GM18520 (cell line): Measurements from ENCODE around the gene PRICKLE2.

Experiments used
- ATAC-seq: cut with Tn5 transposase; IDR thresholded peaks from one replicate; pipeline ENCODE4 v1.9.1; 2021; ENCODE audit not compliant: unreplicated experiment

PRICKLE2 gene

DNA sequence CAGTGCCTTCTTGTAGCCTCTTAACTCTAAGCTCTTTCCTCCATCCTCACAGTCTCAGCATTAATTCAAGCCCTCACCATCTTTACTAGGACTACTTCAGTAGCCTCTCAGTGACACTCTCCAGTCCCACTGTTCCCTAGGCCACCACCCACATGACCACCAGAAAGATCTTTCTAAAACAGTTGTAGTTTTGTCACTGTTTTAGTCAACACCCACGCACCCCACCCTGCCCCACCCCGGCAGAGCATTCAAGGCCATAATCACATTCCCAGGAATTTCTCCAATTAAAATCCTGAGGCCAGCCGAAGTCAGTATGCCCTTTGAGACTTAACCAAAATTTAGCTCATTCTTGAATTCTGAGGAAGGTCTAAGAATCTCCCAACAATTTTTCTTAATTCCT, 170.8 kb downstream of the PRICKLE2 start:
- no peak for ATAC-seq

DNA sequence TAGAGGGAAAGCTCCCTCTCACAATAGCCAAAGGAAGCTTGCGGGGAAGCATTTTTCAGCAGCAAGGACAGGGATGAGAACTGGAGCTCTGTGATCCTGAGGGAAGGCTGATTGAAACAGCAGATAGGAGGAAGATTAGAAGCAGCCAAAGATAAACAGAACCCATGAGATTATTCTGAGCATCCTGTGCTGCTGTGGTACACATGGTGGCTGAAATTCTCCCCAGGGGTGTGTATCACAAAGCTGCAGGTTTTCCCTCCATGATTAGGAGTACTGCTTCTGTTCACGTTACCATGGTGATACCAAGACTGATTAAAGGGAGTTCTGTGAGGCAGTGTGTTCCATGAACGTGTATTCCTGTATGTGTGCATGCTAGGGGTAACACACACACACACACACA, 171.7 kb downstream of the PRICKLE2 start:
- ATAC-seq, result no peak

DNA sequence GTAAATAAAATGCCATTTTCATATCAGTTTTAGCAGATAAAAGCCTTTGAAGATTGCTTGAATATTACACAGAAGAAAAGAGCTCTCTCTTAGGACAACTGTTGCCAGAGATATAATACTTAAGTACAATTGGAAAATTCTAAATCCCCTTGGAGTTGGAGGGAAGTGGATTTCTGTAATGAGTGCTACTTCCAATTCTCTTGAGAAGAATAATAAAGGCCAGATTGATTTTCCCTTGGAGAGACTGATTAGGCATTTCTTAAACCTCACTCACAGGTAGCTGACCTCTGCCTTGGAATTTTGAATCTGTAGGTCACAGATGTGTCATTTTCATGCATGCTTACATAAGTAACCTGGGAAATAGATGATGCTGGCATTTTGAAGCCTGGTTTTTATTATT, 172.1 kb downstream of the PRICKLE2 start:
- ATAC-seq, result no peak

DNA sequence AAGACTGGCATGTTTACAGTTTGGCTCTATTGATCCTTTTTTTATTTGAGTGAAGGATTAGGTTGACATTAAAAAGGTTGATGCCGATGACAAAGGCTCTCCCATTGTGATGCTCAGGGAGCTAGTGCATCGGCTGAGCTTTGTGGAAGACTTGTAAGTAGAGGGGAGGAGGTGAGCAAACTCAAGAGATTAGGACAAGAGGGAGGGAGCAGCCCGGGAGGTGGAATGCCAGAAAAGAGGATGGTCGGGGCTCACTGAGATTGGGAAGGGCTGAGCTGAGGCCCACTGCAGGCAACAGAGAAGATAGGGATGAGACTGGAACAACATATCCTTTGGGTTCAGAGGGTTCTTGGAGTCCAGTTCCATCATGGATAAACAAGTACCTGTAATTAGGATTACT, 175.4 kb downstream of the PRICKLE2 start:
- ATAC-seq, result no peak

DNA sequence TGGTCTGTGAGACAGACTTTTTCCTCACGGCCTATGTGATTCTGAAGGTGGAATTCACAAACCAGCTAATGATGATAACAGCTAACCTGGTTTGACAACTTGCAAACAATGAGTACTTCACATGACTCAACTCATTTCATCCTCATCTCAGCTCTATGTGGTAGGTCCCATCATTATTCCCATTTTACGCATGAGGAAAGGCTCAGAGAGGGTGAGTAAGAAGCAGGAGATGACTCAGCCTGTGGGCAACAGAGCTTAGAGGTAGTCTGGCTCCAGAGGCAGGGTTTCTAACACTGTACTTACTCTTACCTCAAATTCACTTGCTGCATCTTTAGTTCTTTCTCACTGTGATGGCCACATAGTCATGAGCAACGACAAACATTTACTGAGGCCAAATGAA, 176.1 kb downstream of the PRICKLE2 start:
- no peak for ATAC-seq

DNA sequence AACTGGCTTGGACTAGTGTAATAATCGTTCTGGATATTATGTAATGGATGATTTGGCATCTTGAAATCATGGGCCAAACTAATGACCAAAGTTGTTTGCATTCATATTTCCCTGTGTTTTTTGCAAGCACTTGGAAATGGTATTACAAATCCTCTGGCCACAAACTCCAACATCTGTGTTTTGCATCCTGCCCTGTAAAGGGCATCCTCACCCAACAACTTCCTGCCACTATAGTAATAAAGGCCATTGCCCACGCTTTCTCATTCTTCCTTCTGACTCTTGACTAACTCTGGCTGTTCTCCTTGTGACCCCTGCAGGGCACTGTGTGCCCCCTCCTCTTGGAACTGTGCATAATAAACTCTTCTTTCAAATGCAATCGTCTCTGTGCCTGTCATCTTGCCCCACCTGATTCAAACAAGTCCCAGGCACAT, 176.6 kb downstream of the PRICKLE2 start:
- ATAC-seq, result no peak

DNA sequence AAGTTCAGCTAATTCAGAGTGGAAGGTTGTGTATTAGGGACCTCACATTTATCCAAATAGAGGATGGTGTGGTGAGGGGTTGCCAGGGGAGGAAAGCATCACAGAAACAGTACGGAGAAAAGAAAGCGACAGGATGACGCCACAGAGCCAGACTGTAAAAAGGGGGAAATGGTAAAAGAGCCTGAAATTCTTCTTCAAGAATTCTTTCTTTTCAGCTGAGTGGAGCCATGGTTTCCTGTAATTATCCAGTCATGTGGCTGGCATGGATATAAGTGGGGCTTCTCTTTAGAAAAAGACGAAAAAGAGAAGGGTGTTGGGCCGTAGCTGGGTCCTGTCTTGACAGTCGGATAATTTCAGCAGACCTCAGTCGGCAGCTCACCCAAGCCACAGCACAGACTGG, 177.5 kb downstream of the PRICKLE2 start:
- no peak for ATAC-seq

DNA sequence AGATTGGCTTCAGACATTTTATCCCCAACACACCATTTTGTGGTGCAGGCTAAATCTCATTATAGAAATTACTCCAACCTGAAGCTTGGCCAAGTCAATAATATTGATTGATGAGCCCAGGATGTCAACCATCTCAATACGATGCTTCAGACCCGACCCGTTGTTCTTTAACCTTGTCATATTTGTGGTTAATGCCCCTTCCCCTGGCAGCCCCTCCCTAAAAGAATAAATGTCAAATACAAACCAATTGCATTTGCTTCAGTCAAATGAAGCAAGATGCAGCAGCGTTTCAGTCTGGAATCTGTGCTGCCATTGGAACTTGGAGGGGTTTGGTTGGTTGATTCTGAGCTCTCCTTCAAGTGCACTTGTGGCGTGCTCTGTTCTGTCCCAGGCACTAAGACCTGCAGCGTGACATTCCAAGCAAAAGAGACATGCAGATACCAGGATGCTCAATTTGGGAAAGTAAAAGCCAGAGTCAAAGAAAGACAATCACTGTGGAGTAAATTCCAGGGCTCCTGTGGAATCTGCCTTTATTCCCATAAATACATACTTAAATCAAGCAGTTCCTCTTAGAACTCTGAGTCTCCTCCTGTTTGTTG, 178.2 kb downstream of the PRICKLE2 start:
- ATAC-seq, result no peak

DNA sequence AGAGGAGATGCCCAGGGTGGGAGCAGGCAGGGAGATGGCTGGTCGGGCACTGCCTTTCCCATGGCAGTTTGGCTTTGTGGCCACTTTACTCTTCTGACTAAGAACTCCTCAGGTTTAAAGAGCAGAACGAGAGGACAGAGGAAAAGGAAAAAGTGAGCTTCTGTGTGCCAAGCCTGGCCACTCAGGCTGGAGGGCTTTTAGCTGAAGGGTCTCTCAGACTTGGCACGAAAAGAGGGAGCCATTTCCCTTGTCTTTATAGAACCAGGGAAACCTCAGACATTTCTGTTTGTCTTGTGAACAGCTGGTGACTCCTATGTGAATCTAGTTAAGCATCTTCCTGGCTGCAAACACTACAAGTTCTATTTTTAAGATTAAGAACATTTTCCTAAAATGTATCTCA, 178.7 kb downstream of the PRICKLE2 start:
- no peak for ATAC-seq

DNA sequence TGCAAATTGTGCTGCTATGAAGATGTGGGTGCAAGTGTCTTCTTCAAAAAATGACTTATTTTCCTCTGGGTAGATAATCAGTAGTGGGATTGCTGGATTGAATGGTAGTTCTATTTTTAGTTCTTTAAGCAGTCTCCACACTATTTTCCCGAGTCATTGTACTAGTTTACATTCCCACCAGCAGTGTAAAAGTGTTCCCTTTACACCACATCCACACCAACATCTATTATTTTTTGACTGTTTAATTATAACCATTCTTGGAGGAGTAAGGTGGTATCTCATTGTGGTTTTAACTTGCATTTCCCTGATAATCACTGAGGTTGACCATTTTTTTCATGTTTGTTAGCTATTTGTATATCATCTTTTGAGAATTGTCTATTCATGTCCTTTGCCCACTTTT, 182.3 kb downstream of the PRICKLE2 start:
- no peak for ATAC-seq
